GM19463 (cell line): Measurements from ENCODE around the gene SAV1.
"Not testable (repeated sequence)": the region's sequence is repeated elsewhere in the genome, so short reads cannot be mapped to it uniquely, and the experiment has no call there.

Experiments
- ATAC-seq: cut with Tn5 transposase; IDR thresholded peaks from one replicate; pipeline ENCODE4 v1.9.1; 2021; ENCODE audit warnings: mild to moderate bottlenecking, moderate library complexity; ENCODE audit not compliant: unreplicated experiment

SAV1 gene

DNA sequence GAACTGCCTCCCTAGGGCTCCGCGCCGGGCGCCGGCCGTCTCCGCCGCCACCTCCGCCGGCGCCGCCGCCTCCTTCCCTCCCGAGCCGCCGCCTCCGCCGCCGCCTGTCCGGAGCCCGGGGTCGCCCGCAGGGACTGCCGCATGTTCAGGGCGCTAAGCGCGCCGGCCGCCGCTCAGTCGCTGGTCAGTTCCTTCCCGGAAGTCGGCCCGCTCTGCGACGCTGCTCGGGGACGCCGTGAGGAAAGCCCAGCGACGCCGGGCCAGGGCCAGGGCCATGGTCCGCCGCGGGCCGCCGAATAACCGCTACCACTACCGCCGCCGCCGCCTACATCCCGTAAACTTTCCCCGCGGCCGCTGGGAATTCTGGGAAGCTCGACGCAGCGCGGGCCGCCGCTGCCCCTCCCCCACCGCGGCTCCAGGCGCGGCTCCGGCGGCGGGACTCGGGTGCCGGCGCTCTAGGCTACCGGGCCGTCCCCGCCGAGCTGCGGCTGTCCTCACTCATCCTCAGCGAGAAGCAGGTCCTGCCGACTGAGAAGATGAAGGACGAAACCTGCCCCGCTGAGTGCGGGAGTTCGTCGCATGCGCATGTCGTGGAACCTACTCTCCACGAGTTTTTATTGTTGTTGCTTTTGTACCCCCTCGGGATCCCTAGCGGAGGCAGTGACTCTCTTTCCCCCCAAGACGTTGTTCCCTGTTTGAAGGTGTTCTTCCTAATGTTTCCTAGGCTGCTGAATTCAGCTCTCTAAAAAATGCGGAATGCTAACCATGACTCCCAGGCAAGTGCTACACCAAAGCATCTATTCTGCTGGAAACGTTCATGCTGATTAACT lies at the start of gene SAV1:
SAV1 (minus strand) TSS at position 311 of the 830 bp plus-strand sequence. CDS start 339 bp downstream, outside the sequence.
- peak; percentile 59 for ATAC-seq

DNA sequence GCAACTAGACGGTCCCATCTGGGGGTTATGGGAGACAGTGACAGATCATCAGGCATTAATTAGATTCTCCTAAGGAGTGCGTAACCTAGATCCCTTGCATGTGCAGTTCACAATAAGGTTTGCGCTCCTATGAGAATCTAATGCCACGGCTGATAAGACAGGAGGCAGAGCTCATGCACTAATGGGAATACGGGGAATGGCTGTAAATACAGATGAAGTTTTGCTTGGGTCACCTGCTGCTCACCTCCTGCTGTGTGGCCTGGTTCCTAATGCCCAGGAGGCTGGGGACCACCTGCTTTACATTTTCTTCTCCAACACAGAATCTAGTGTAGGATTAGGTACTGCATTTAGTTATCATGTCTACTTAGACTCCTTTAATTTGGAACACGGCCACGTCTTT lies 49.7 kb upstream of the SAV1 start:
- no peak for ATAC-seq

DNA sequence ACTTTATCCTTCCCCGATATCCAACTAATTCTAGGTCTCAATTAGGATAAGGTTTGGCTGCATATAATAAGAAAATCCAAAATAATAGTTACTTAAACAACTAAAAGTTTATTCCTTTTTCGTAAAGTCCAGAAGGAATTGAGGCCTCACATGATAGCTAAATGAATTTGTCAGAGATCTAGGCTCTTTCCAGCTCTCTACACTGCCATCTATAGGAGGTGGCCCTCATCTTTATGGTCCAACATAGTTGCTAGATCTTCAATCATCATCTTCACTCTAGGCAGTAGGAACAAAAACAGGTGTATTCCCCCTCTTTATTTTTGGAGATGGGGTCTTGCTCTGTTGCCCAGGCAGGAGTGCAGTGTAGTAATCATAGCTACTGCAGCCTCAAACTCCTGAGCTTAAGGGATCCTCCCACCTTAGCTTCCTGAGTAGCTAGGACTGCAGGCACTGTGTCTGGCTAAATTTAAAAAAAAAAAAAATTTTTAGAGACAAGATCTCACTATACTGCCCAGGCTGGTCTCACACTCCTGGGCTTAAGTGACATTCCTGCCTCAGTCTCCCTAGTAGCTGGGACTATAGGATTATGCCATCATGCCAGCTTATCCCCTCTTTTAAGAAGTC lies 46.5 kb upstream of the SAV1 start:
- no peak for ATAC-seq

DNA sequence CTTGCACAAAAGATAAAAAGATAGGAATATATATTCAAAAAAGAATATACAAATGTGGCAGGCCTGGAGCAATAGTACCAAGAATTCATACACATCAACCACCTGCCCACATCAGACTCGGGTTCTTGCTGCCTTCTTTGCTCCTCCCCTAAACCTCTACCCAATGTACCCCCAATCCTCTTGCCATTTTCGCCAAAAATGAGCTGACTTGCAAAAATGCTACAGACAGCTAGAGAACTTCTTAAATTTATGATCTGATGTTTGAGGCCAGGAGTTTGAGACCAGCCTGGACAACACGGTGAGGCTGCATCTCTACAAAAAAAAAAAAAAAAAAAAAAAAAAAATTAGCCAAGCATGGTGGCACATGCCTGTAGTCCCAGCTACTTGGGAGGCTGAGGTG lies 42.9 kb upstream of the SAV1 start:
- ATAC-seq, result no peak

DNA sequence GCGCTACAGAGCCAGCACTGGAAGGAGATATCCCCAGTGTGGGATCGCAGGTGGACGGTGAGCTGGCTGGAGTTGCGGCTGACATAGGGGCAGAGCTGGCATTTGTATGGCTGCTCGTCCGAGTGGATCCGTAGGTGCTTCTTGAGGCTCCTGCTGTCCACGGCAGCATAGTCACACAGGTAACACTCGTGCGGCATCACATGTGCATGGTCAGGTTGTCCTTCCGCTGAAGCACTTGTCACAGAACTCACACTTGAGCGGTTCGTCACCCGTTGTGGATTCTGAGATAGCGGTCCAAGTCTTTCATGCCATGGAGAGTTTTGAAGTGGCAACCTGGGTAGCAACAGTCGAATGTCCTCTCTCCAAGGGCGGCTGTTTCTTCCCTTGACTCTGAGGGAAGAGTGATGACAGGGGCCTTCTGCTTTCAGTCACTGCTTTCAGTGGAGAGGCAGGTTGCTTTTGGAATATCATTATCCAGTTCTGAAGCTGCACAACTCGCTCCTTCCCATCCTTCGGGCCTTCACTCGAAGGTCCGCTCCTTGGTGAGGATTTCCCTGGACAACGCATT lies 37.0 kb upstream of the SAV1 start:
- ATAC-seq, result no peak

DNA sequence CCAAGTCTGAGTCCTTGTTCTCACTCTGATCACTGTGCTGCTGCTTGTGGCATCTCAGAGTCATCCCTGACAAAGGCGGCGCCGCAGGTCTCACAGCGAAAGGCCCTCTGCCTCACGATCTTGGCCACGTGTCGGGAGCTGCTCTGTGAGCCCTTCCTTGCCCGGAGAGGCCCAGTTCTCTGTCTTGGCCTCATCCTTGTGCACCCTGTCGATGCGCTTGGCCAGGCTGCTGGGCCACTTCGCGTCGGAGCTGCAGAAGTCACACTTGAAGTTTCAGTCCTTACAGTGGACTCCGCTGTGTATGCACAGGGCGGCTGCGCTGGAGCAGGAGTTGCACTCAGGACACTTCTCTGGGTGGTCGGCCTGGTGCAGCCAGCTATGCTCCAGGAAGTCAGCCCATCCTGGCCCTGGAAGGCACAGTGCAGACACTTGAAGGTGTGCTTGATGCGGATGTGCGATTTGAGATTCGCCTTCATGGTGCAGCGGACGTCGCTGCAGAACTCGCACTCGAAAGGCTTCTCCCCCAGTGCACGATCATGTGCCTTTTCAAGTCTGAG lies 36.4 kb upstream of the SAV1 start:
- no peak for ATAC-seq

DNA sequence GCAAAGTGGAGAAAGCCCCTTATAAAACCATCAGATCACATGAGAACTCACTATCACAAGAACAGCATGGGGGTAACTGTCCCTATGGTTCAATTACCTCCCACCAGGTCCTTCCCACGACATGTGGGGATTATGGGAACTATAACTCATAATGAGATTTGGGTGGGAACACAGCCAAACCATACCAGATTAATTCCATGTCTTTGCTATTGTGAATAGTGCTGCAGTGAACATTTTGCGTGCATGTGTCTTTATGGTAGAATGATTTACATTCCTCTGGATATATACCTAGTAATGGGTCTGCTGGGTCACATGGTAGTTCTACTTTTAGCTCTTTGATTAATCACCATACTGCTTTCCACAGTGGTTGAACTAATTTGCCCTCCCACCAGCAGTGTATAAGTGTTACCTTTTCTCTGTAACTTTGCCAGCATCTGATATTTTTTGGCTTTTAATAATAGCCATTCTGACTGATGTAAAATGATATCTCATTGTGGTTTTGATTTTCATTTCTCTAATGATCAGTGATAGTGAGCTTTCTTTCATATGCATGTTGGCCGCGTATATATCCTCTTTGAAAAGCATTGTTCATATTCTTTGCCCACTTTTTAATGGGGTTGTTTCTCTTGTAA lies 29.7 kb upstream of the SAV1 start:
- ATAC-seq, result no peak

DNA sequence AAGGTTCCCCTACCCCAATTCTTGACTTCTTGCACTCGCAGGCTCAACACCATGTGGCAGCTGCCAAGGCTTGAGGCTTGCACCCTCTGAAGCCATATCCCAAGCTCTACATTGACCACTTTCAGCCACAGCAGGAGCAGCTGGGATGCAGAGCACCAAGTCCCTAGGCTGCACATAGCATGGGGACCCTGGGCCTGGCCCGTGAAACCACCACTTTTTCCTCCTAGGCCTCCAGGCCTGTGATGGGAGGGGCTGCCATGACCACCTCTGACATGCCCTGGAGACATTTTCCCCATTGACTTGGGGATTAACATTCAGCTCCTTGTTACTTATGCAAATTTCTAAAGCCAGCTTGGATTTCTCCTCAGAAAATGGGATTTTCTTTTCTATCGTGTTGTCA lies 26.2 kb upstream of the SAV1 start:
- ATAC-seq, result not testable (repeated sequence)

DNA sequence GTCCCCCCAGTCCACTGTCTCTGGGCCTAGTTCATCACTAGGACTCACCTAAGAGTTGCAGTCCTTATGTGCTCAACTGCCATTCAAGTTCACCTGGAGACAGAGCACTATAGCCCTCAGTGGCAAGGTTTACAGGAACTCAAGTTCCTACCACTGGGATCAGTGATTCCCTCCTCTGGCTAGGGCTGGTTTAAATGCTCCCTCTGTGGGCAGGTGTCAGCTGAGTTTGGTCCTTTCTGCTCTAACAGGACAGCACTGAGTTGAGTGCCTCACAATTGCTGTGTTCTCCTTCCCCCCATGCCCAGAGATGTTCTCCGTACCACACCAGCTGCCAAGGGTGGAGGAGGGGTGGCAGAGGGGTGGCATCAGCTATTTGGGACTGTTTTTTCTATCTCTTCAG lies 20.8 kb upstream of the SAV1 start:
- ATAC-seq, result no peak

DNA sequence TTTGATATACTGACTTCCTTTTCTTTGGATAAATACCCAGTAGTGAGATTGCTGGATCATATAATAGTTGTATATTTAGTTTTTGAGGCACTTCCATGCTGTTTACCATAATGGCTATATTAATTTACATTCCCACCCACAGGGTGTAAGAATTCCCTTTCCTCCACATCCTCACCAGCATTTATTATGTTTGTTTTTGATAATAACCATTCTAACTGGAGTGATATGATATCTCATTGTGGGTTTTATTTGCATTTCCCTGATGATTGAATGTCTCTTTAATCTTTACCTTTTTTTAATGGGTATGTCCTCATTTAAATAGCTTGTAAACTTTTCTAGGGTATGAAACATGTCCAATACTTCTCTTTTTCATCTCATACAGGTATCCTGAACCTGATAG lies 11.6 kb upstream of the SAV1 start:
- ATAC-seq, result no peak

DNA sequence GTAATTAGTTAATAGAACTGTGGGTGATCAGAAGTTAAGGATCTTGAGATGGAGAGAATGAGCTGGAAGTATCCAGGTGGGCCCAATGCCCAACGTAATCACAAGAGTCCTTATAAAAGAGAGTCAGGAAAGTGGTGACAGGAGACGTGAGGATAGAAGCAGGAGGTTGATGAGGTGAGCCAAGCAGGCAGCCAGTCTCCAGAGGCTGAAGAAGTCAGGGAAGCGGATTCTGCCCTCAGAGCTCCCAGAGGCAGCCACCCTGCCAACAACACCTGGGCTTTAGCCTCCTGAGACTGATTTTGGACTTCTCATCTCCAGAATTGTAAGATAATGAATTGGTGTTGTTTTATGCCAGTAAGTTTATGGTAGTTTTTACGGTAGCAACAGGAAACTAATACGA lies 10.1 kb upstream of the SAV1 start:
- ATAC-seq, result no peak

DNA sequence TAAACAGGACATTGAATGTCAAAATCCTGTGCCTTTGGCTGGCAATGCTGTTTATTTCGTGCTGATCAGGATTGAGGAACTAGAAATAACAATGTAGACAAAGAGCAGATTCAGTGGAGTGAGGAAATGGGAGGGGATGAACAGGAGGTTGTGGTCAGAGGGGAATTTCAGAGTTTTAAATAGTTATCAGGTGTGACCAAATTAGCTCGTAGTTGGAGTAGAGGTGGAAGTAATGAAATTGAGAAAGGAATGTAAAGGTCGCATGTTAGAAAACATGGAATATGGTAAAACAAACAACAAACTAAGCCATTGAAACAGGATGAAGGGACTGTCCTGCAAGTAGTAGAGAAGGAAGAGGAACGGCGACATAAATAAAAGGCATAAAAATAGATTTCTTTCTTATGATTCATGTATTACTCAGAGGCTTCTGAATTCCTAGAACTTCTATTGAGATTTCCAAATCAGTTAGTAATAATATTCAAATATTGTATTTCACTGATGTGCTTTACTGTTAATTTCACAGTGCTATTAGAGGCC lies 9.5 kb upstream of the SAV1 start:
- peak; percentile 61 for ATAC-seq

DNA sequence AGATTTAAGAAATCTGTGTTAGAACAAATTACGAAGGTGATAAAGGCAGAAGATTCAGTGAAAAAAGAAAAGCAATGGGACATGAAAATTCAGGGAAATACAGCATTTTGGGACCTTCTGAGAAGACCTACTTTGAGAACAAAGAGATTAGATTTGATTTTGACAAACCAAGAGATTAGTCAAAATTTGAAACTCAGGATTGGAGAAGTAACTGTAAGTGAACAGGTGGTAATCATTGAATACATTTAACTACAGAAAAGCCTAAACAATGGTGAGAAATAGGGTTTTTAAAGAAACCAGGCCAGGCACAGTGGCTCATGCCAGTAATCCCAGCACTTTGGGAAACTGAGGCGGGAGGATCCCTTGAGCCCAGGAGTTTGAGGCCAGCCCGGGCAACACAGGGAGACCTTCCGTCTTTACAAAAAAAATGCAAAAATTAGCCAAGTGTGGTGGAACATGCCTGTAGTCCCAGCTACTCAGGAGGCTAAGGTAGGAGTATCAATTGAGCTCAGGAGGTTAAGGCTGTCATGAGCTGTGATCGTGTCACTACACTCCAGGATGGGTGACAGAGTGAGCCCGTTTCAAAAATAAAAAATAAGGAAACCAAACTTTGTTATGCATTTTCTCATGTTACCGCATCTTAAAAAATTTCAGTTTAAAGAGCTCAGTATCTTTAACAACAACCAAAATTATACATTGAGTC lies 8.9 kb upstream of the SAV1 start:
- ATAC-seq, result peak; percentile 41

DNA sequence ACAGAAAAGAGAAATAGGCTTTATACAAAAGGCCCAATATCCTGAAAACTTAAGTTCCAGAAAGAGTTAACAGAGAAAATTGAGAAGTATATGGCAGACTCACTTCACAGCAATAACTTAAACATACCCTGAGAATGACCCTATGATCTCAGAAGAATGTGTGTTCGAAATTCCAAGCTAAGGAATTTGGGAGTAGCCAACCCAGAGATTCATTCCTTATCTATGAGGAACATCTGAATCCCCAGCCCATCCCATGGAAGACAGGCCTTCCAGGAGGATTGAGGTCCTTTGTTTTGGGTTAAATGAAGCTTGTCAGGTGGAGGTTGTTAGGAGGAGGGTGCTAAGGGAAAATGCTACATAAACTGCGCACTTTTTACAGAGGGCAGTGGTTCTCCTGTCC lies 7.5 kb upstream of the SAV1 start:
- ATAC-seq, result no peak

DNA sequence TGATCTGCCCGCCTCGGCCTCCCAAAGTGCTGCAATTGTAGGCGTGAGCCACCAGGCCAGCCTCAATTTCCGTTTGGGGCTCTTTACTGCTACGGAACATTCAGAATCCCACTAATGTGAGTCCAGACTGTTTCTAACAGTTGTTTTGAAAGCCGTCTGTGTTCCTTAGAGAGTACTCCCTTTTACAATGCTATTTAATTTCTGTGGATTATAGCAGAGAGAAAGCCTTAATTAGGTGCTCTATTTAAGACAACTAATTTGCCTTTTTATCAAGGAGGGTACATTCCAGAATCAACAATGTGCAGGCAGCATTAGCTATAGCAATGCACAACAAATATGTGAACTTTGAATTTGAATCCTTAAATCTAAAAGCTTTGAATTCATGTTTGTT lies 2.8 kb upstream of the SAV1 start:
- ATAC-seq, result no peak

DNA sequence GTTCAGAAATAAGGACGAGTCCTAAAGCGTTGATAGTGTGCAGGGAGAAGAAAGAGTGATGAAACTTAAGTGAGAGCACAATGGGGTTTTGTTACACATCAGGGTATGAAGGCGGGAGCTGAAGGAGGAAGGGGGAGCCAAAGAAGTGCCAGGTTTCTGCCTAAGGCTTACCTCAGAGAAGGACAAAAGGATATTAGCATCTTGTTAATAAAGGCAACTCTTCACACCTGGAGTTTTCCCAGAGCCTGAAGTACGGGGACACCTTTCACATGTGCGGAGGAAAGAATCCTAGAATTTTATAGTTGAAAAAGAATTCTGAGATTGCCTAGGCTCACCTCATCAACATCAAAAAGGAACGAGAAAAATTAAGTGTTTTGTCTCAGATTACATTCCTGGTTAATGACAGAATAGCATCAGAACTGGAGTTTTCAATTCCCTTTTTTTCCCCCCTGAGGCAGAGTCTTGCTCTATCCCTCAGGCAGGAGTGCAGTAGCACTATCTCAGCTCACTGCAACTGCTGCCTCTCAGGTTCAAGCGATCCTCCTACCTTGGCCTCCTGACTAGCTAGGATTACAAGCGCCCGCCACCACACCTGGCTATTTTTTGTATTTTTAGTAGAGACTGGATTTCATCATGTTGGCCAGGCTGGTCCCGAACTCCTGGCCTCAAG lies 2.2 kb upstream of the SAV1 start:
- no peak for ATAC-seq

DNA sequence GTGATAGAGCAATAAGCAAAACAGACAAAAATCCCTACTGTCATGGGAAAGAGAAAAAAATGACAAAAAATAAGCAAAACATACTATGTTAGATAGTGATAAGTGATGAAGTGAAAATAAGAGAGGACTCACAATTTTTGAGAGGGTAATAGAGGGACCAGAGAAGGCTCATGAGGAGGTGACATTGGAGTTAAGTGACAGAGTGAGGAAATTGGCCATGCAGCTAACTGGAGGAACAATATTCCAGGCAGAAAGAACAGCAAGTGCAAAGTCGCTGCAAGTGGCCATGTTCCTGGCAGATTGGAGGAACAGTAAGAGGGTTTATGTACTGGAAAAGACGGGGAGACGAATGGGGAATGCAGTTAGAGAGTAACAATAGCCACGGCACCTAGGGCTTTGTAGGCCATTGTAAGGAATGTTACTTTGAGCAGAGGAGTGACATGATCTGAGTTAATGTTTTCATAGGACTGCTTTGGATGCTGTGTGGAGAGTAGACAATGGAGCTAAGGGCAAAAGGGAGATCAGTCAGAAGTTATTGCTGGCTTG lies 1.4 kb upstream of the SAV1 start:
- ATAC-seq, result no peak

DNA sequence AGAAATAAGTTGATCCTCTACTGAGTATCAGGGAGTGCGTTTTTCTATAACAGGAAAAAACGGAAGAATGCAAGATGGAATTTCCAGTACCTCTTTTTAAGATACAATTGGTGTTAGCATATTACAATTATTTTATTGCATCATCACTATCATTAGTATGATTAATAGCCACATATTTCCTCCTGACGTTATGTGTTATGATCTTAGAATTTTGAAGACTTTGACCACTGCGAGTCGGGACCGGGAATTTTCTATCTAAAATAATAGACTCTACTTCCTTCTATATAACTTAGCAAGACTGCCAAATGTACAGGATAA lies 679 bp upstream of the SAV1 start:
- ATAC-seq, result no peak

DNA sequence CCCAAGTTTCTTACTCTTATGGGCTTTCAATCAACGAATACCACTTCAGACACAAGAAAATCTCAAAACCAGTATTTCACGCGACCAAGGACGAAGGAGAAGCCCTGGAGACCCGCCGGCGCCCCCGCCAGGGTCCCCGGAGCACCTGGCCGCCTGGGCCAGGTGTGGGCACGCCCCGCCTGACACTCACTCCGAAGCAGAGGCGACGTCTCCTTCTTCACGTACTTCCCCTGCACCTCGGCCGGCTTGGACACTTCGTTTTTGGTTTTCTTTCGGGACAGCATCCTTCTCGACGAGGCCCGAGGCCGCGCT lies 466 bp downstream of the SAV1 start:
- peak; percentile 25 for ATAC-seq
